ENCODE results near the gene TMEM187.

Gene TMEM187

GRCh38 chrX:153972368-153973126 lies at the start of gene TMEM187:
Gene TMEM187 (plus strand): TSS chrX:153972754. CDS start chrX:153982063, 9,309 bp downstream.
- in situ Hi-C loops (cut with HindIII; ENCODE audit: low sequenced_read_pairs) = no loop called here

DNA sequence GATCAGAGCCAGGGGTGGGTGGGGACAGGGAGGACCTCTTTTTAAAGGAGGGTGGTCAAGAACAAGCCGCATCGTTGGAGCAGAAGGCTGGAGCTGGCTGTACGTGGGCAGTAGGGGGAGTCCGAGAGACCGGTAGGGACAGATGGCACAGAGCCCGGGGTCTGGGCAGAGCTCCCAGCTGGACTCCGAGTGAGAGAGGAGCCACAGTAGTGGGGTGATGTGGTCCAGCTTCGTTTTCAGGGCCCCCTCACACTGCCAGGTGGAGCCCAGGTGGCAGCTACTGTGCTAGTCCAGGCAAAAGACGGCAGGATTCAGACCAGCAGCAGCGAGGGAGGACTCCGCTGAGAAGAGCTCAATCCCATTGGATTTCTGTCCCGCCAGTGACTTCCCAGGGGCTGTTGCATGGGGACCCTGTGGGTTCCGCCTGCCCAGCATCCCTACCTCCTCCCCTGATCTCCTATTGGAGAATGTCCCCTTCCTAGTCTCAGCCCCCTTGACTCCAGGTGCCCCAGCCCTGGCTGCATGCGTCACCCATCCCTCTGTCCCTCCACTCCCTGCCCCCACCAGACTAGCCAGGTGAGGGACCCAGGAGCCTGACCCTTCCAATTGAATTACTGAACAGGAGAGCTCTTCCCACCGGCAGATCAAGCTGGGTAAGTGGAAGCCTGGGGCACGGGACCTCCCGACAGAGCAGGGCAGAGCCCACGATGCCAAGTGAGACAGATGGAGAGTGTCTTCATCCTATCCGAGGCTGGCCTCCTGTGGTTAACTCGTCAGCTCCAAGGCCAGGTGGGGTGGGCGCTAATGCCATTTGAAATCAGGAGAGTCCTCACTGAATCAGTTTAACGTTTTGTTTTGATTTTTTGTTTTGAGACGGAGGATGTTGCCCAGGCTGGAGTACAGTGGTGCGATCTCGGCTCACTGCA lies 49.4 kb upstream of the TMEM187 start:
- in situ Hi-C loops (cut with HindIII; ENCODE audit: low sequenced_read_pairs) = no loop called here

- in situ Hi-C loops (cut with HindIII; ENCODE audit: low sequenced_read_pairs) = no loop called here
Observed at GRCh38 chrX:153924149-153924861, 48.2 kb upstream of the TMEM187 start.

GRCh38 chrX:153925387-153925738 lies 47.2 kb upstream of the TMEM187 start:
- in situ Hi-C loops (cut with HindIII; ENCODE audit: low sequenced_read_pairs) = no loop called here

- in situ Hi-C loops (cut with HindIII; ENCODE audit: low sequenced_read_pairs) = no loop called here
Observed at GRCh38 chrX:153925739-153926551, 46.6 kb upstream of the TMEM187 start, which contains the start of gene ARHGAP4. Gene ARHGAP4 (minus strand): TSS chrX:153926264. CDS start chrX:153926202, 62 bp downstream.

DNA sequence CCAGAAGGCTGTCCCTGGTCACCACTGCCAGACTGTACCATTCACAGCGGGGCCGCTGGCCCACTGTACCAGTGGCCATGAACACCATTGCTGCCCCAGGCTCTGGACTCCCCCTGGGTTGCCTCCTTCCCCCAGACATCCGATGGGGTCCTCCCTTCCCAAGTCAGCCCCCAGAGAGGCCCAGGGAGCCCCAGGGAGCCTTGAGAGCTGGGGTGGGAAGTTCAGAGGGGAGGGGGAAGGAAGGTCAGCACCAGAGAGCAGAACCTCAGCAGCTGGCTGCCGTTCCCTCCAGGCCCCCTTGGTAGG lies 46.0 kb upstream of the TMEM187 start:
- in situ Hi-C loops (cut with HindIII; ENCODE audit: low sequenced_read_pairs) = no loop called here

DNA sequence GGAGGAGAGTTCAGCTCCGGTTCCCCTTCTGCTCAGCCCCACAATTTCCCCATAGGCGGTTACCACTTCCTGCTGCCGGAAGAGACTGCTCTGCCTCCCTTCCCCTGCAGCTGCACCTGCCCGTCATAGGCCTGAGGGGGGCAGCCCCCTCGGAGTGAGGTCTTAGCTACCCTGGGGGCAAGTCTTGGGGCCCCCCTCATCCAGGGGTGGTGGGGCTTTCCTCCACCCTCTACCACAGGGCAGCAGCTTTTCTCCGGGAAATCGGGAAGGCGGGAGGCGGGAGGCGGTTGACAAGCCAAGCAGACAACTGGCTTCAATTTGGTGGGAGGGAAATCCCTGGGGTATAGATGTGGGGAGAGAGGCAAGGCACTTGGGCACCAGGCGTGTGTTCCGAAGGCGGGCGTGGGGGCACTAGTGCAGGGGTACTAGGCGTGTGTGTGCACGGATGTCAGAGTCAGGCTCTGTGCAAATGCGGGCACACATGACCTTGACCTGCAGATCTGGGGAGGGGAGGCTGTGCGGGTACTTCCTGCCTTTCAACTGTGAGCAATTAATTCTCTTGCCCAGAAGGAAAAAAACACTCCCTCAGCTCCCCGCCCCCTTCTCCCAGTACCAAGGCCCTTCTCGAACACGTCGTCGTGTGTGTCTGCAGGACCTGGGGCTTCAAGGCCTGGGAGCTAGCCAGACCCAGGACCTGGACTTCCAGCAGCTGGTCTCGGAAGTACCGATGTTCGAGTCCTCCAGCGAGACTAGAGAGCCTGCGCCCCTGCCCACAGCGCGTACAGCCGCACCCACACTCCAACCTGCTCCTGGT lies 45.5 kb upstream of the TMEM187 start:
- in situ Hi-C loops (cut with HindIII; ENCODE audit: low sequenced_read_pairs) = no loop called here

GRCh38 chrX:153927672-153927921 lies 45.0 kb upstream of the TMEM187 start:
- in situ Hi-C loops (cut with HindIII; ENCODE audit: low sequenced_read_pairs) = no loop called here

DNA sequence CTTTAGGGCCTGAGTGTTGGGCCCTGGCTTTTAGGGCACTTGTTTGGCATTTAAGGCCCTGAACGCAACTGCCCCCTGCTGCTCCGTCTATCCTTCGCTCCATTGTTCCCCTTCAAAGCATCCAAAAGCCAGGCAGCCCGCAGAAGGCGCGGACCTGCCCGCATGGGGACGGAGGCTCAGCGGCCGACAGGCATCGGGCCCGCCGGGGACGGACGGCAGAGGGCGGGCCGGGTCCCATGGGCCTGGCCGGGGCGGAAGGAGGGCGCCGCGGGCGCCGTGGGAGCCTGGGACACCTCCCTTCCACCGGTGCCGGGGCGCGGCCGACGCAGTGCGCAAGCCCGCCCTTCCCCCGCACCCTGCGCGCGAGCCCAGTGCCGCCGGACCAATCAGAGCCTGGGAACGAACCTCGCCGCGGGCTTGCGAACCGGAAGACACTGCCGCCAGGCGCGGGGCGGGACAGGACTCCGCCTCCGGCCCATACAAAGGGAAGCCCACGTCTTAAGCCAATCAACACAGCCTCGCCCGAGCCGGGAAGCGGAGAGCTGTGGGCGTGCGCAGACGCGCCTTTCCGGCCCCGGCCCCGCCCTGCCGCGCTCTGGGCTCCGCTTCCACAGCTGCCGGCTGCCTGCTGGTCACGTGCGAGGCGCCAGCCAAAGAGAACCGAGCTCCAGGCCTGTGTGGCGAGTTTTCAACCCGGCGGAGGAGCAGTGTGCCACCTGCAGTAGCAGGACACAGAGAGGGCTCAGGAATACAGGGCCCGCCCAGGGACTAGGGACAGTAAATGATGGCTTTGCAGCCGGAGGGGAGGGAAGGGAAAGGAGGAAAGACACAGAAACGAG lies 44.4 kb upstream of the TMEM187 start:
- in situ Hi-C loops (cut with HindIII; ENCODE audit: low sequenced_read_pairs) = no loop called here

DNA sequence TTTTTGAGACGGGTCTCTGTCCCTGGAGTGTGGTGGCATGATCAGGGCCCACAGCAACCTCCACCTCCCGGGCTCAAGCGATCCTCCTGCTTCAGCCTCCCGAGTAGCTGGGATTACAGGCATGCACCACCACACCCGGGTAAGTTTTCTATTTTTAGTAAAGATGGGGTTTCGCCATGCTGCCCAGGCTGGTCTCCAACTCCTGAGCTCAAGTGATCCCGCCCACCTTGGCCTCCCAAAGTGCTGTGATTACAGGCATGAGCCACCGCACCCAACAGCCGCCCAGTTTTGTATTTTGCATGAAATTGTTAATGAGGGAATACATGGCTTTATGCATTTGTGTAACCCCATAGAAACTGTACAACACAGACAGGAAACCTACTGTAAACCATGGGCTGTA lies 43.7 kb upstream of the TMEM187 start:
- in situ Hi-C loops (cut with HindIII; ENCODE audit: low sequenced_read_pairs) = no loop called here

- in situ Hi-C loops (cut with HindIII; ENCODE audit: low sequenced_read_pairs) = no loop called here
Observed at GRCh38 chrX:153929576-153929975, 43.0 kb upstream of the TMEM187 start.

DNA sequence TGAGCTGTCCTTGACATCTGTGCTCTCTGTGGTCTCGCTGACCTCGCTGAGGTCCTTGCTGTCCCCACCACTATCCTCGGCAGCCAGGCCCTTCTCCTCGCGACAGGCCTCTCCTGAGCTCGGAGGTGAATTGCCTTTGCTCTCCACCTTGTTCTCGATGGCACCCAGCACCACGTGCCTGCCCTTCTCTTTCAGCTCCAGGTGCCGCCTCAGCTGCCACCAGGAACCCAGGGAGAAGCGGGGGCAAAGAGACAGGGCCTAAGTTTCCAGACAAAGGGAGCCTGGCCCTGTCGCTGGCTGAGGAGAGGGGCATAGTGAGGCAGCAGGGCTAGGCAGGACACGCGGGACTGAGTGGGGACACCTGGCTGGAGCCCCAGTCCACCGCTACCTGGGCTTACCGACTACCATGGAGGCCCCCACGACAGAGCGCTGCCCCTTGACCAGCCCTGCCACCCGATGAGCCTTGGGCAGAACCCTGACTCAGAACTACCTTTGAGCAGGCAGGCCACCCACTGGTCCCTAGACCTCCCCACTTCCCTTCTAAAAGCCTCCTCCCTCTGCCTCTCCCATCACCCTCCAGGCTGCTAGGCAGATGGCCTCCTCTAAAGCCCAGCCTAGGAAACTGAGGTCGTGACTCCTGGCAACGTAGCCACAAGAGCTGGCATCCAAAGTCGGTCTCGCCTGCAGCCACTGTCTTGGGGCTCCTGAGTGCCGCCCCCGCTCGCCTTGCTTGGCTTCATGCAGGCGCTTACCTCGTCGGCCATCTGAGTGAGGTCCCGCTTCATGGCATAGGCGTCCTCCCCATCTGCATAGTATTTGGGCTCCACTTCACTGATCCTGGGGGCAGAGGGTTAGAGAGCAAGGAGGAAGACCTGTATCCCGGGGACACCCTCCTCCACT lies 42.3 kb upstream of the TMEM187 start:
- in situ Hi-C loops (cut with HindIII; ENCODE audit: low sequenced_read_pairs) = no loop called here

DNA sequence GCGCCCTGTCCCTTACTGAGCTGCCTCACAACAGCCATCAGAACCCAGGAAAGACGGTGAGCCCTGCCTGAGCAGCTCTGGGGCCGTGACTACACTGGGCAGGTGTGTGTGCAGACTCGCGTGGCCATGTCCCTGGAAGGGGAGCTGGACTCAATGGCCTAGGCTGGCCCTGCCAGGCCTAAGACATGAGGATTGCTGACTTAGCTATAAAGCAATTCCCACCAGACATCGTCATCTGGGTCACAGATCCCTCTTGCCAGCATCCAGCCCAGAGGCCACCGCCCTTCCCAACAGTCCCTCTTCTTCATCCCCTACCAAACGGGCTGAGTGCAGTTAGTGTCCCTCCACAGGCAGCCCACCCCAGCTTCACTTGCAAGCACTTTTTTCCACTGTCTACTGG lies 41.4 kb upstream of the TMEM187 start:
- in situ Hi-C loops (cut with HindIII; ENCODE audit: low sequenced_read_pairs) = no loop called here

- in situ Hi-C loops (cut with HindIII; ENCODE audit: low sequenced_read_pairs) = no loop called here
Observed at GRCh38 chrX:153931748-153932147, 40.8 kb upstream of the TMEM187 start.

- in situ Hi-C loops (cut with HindIII; ENCODE audit: low sequenced_read_pairs) = no loop called here
Observed at GRCh38 chrX:153932220-153932915, 40.2 kb upstream of the TMEM187 start.

GRCh38 chrX:153933748-153934147 lies 38.8 kb upstream of the TMEM187 start:
- in situ Hi-C loops (cut with HindIII; ENCODE audit: low sequenced_read_pairs) = no loop called here

DNA sequence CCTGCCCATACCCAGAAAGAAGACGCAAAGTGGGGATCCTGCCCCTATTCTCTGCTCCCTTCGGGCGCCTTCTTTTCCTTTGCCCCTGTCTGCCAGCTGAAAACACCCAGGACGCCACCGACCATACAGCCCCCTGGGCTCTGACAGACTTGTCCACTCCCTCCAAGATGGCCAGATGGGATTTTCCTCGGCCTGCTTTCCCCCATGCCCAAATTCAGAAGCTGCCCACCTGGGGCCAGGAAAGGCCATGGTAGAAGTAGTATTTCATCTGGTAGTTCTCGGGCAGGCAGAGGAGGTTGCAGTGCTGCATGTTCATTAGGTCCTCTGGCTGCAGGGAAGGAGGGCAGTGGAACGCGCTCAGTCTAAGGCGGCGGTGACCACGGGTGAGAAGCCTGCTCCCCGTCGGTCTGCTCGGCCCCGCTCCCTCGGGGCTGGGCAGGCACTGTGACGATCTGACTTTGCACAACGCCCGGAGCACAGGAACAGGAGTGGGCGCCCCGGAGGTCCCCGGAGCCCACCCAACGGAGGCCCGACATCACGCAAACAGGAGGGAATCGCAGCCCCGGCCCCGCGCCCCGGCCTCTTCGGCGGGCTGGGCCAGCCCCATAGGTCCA lies 38.3 kb upstream of the TMEM187 start:
- in situ Hi-C loops (cut with HindIII; ENCODE audit: low sequenced_read_pairs) = no loop called here
